GM12878 (cell line): ENCODE data around the gene PTGFRN.

Experiments used
- EZH2 ChIP-seq: IDR thresholded peaks from 2 replicates; pipeline ENCODE4 v1.6.1; 2012; ENCODE audit warnings: low read depth, mild to moderate bottlenecking, control low read depth, inconsistent platforms, low read length, borderline replicate concordance; ENCODE audit not compliant: control insufficient read depth
- HDAC2 ChIP-seq: fragments of 200-600 bp; sonication (generic); IDR thresholded peaks from 2 replicates; pipeline ENCODE4 v1.6.1; 2017
- RAD21 ChIP-seq: IDR thresholded peaks from 2 replicates; pipeline ENCODE4 v1.6.1; 2011; ENCODE audit warnings: mild to moderate bottlenecking, low read depth, low read length, moderate library complexity; ENCODE audit not compliant: insufficient read depth
- RCOR1 ChIP-seq: conservative IDR thresholded peaks from 2 replicates; pipeline ENCODE4 v1.6.1; 2012; ENCODE audit warnings: low read depth, low read length, improper control_type of control experiment
- SIX5 ChIP-seq: IDR thresholded peaks from 2 replicates; pipeline ENCODE4 v1.6.1; 2011; ENCODE audit warnings: mild to moderate bottlenecking, low read depth, low read length, moderate library complexity; ENCODE audit not compliant: severe bottlenecking
- TF ChIP-seq, protein P1 (sequence below): fragments of 450-650 bp; formaldehyde crosslinking; IDR thresholded peaks from 2 replicates; pipeline ENCODE4 v1.4.0; 2020; ENCODE audit warnings: mild to moderate bottlenecking, moderate library complexity

GRCh38 chr1:116997066-116997465 is 87.3 kb downstream of the PTGFRN start:
- no peak for TF ChIP-seq RAD21
- TF ChIP-seq, protein P1, sequence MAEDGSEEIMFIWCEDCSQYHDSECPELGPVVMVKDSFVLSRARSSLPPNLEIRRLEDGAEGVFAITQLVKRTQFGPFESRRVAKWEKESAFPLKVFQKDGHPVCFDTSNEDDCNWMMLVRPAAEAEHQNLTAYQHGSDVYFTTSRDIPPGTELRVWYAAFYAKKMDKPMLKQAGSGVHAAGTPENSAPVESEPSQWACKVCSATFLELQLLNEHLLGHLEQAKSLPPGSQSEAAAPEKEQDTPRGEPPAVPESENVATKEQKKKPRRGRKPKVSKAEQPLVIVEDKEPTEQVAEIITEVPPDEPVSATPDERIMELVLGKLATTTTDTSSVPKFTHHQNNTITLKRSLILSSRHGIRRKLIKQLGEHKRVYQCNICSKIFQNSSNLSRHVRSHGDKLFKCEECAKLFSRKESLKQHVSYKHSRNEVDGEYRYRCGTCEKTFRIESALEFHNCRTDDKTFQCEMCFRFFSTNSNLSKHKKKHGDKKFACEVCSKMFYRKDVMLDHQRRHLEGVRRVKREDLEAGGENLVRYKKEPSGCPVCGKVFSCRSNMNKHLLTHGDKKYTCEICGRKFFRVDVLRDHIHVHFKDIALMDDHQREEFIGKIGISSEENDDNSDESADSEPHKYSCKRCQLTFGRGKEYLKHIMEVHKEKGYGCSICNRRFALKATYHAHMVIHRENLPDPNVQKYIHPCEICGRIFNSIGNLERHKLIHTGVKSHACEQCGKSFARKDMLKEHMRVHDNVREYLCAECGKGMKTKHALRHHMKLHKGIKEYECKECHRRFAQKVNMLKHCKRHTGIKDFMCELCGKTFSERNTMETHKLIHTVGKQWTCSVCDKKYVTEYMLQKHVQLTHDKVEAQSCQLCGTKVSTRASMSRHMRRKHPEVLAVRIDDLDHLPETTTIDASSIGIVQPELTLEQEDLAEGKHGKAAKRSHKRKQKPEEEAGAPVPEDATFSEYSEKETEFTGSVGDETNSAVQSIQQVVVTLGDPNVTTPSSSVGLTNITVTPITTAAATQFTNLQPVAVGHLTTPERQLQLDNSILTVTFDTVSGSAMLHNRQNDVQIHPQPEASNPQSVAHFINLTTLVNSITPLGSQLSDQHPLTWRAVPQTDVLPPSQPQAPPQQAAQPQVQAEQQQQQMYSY (CRISPR knock-in tag) = no peak
- TF ChIP-seq SIX5 = no peak
- no peak for TF ChIP-seq EZH2
- TF ChIP-seq HDAC2 = no peak
- no peak for TF ChIP-seq RCOR1
